ENCODE results near the gene KPNA2. TPM values are rescaled to one million over a fixed set of nuclear protein-coding genes. Genes with fewer than 3 reads are reported as not detected.

KPNA2 gene
- total and polyA plus RNA-seq, 9 of the 15 experiments (the other 6 are each of a cell fraction or from before 2014, with no cell fraction given): 132 to 984 (median 241) TPM

GRCh38 chr17:68053231-68054013, 17.9 kb downstream of the KPNA2 start:
- ChIA-PET POLR2A (interaction anchor here (1.0 to 2.5 kb wide), 5 partner anchors 12 to 408 kb away, joined by 3 to 13 read pairs (median 5); partner anchors contain the start of gene KPNA2), CTCF (ENCODE audit: low intra/inter-chr PET ratio) (no interaction called here)
- FAIRE-seq: no peak
- 35% methylated on average over 9 of the region's 9 CpGs for WGBS (ENCODE audit: insufficient coverage, low coverage, missing lambda C conversion rate)
- Histone ChIP-seq H3K4me2 (ENCODE audit: insufficient read depth, low read length) (no peak overlapping the region), H3K9me3 (replicated peaks; ENCODE audit: control insufficient read depth, insufficient read depth, low read depth, low read length) (no peaks in the 10 kb centered on the region), H3K4me3 (no peak overlapping the region), H3K9me1 (ENCODE audit: control insufficient read depth, insufficient read depth, low read length) (no peaks in the 10 kb centered on the region), H3K9ac (ENCODE audit: insufficient read depth in 1 of 2, low read depth in 2 of 2, low read length in 2 of 2) (no peak overlapping the region), H3K36me3 (ENCODE audit: control insufficient read depth, insufficient read depth, low read length) (no peaks in the 10 kb centered on the region), H3K79me2 (ENCODE audit: control insufficient read depth, insufficient read depth, low read length) (no peaks in the 10 kb centered on the region), H4K20me1 (replicated peaks; ENCODE audit: control insufficient read depth, insufficient read depth, low read length) (no peaks in the 10 kb centered on the region), H3K27ac (ENCODE audit: extremely low read depth, low read depth, low read length) (no peak overlapping the region), H2AFZ (ENCODE audit: low read depth, low read length) (peak overlapping the region; percentile 59; the same call in 1 of the 2 replicates), H3K27me3 (ENCODE audit: control insufficient read depth in 2 of 2, insufficient read depth in 2 of 2, low read length in 2 of 2) (no peaks in the 10 kb centered on the region), H3K4me1 (replicated peaks in 1 of 2; ENCODE audit: control insufficient read depth in 2 of 2, insufficient read depth in 2 of 2, low read length in 2 of 2) (no peaks in the 10 kb centered on the region; a peak in 3 of 5 replicates)
- in situ Hi-C loops (cut with MboI): no loop called here
- no peak for DNase-seq (ENCODE audit: extremely low read depth in 1 of 4, low spot score in 3 of 4)
- no TSS peak for BruUV-seq (replicated peaks)
- intact Hi-C loops (cut with micrococcal nuclease): no loop called here
- ATAC-seq: peak; percentile 32; the same call in 2 of the 3 replicates
- no peak for TF ChIP-seq PRDM10 (IDR thresholded peaks at IDR 0.05; ENCODE audit: partially characterized antibody)
- no peak for TF ChIP-seq MECOM (CRISPR knock-in tag; IDR thresholded peaks at IDR 0.05)
- no peak for TF ChIP-seq CBX1 (IDR thresholded peaks at IDR 0.05; ENCODE audit: low read depth)
- TF ChIP-seq EWSR1 (IDR thresholded peaks at IDR 0.05; ENCODE audit: borderline replicate concordance, low read depth, partially characterized antibody): no peak
- TF ChIP-seq ATF3 (IDR thresholded peaks at IDR 0.05): 0 out of 2 replicates have a peak, but pooled peaks have one; percentile 23
- TF ChIP-seq ATF3 (CRISPR knock-in tag; conservative IDR thresholded peaks at IDR 0.05): no peak
- TF ChIP-seq DACH1 (IDR thresholded peaks at IDR 0.05; ENCODE audit: partially characterized antibody): no peak
- TF ChIP-seq TRIM24 (IDR thresholded peaks at IDR 0.05): 0 out of 4 replicates have a peak, but pooled peaks of 1 of the 2 experiments have one; percentile 12
- TF ChIP-seq PATZ1 (CRISPR knock-in tag; IDR thresholded peaks at IDR 0.05; ENCODE audit: borderline replicate concordance): no peak
- TF ChIP-seq ETS2 (tag; IDR thresholded peaks at IDR 0.05; ENCODE audit: borderline replicate concordance, poor library complexity, severe bottlenecking): no peak
- no peak for TF ChIP-seq THAP12 (CRISPR knock-in tag; IDR thresholded peaks at IDR 0.05)

Measured in K562 (cell line).